OCI-LY7 (cell line): ENCODE results near the gene SH3RF1. TPM values are rescaled to one million over a fixed set of nuclear protein-coding genes. Genes with fewer than 3 reads are reported as not detected.

Source experiments
- BruUV-seq: library from RNA; stranded (reverse); fragments of 400-500 nt; replicated peaks from 2 replicates; lab custom pipeline; 2021; lab: Mats Ljungman, UMichigan
- CTCF ChIA-PET: fragments of 300-600 bp; sonication (Branson Sonifier 250); formaldehyde crosslinking; loops from one replicate; lab custom pipeline; 2022; ENCODE audit warnings: antibody characterized with exemption; ENCODE audit not compliant: unreplicated experiment; lab: Charles Lee
- POLR2A ChIA-PET: fragments of 300-600 bp; sonication (Branson Sonifier 250); formaldehyde crosslinking; loops from one replicate; lab custom pipeline; 2022; ENCODE audit warnings: antibody characterized with exemption; lab: Charles Lee
- DNase-seq: peaks from one replicate; pipeline ENCODE4 v3.0.0-alpha.2; 2015; ENCODE audit warnings: low spot score
- H2AFZ ChIP-seq: fragments of 200-600 bp; sonication (generic), shearing (Covaris generic); 2 replicates; pipeline ENCODE4 v1.6.1; 2014; ENCODE audit warnings: mild to moderate bottlenecking, antibody characterized with exemption, low read length, moderate library complexity
- H3K27ac ChIP-seq: fragments of 200-600 bp; sonication (generic); 2 replicates; pipeline ENCODE4 v1.5.1; 2014; ENCODE audit warnings: mixed run types, low read depth, mild to moderate bottlenecking, moderate library complexity, low read length, inconsistent platforms; ENCODE audit not compliant: poor library complexity, severe bottlenecking
- H3K36me3 ChIP-seq: fragments of 200-600 bp; sonication (generic); 2 replicates; pipeline ENCODE4 v1.6.1; 2014; ENCODE audit warnings: mild to moderate bottlenecking, antibody characterized with exemption, low read length, moderate library complexity, mixed read lengths; ENCODE audit not compliant: insufficient read depth
- H3K4me1 ChIP-seq: fragments of 200-600 bp; sonication (generic); 2 replicates; pipeline ENCODE4 v1.5.1; 2014; ENCODE audit warnings: mild to moderate bottlenecking, low read length; ENCODE audit not compliant: insufficient read depth, poor library complexity, severe bottlenecking
- H3K4me2 ChIP-seq: fragments of 200-600 bp; sonication (generic); 2 replicates; pipeline ENCODE4 v1.6.1; 2014; ENCODE audit warnings: mild to moderate bottlenecking, low read length
- H3K4me3 ChIP-seq: fragments of 200-600 bp; sonication (generic); 2 replicates; pipeline ENCODE4 v1.5.1; 2014; ENCODE audit warnings: mild to moderate bottlenecking, low read depth, low read length; ENCODE audit not compliant: poor library complexity, severe bottlenecking
- H3K79me2 ChIP-seq: fragments of 200-600 bp; sonication (generic); 2 replicates; pipeline ENCODE4 v1.6.1; 2016; ENCODE audit warnings: low read depth, mild to moderate bottlenecking, low read length, moderate library complexity, mixed read lengths; ENCODE audit not compliant: insufficient read depth
- H3K9me2 ChIP-seq: fragments of 200-600 bp; sonication (generic); 2 replicates; pipeline ENCODE4 v1.6.1; 2016; ENCODE audit warnings: mild to moderate bottlenecking, low read length, mixed read lengths; ENCODE audit not compliant: insufficient read depth
- H3K9me3 ChIP-seq: fragments of 200-600 bp; sonication (generic); 2 replicates; pipeline ENCODE4 v1.6.1; 2014; ENCODE audit warnings: mild to moderate bottlenecking, mixed run types, low read length, mixed read lengths
- H4K20me1 ChIP-seq: fragments of 200-600 bp; sonication (generic); 2 replicates; pipeline ENCODE4 v1.6.1; 2014; ENCODE audit warnings: mild to moderate bottlenecking, antibody characterized with exemption, low read length, moderate library complexity, mixed read lengths; ENCODE audit not compliant: insufficient read depth
- EZH2phosphoT487 ChIP-seq: fragments of 200-600 bp; sonication (generic); IDR thresholded peaks from 2 replicates; pipeline ENCODE4 v1.6.1; 2018; ENCODE audit warnings: low read depth, borderline replicate concordance, mild to moderate bottlenecking, mixed run types, antibody characterized with exemption, low read length, moderate library complexity, mixed read lengths
- intact Hi-C: fragments of 100-400 bp; cut with micrococcal nuclease; formaldehyde crosslinking; loops from one replicate; pipeline ENCODE4 v1.10.0; 2022; ENCODE audit not compliant: unreplicated experiment
- total RNA-seq, 2 experiments: library from RNA; depleted of rRNA in 1 of 2; stranded (reverse); fragments of >200 nt in 1 of 2; shearing (Covaris generic) in 1 of 2; gene quantifications; 2 replicates each; pipeline ENCODE4 v1.2.3, GENCODE V29; 2014 to 2022
- TF ChIP-seq, protein P1 (sequence below): fragments of 200-600 bp; sonication (generic); conservative IDR thresholded peaks from 2 replicates; pipeline ENCODE4 v1.5.1; 2014; ENCODE audit warnings: mild to moderate bottlenecking, antibody characterized with exemption, low read length, moderate library complexity, mixed read lengths

The SH3RF1 gene
- total RNA-seq, 2 experiments from 2014 or later = not detected

DNA sequence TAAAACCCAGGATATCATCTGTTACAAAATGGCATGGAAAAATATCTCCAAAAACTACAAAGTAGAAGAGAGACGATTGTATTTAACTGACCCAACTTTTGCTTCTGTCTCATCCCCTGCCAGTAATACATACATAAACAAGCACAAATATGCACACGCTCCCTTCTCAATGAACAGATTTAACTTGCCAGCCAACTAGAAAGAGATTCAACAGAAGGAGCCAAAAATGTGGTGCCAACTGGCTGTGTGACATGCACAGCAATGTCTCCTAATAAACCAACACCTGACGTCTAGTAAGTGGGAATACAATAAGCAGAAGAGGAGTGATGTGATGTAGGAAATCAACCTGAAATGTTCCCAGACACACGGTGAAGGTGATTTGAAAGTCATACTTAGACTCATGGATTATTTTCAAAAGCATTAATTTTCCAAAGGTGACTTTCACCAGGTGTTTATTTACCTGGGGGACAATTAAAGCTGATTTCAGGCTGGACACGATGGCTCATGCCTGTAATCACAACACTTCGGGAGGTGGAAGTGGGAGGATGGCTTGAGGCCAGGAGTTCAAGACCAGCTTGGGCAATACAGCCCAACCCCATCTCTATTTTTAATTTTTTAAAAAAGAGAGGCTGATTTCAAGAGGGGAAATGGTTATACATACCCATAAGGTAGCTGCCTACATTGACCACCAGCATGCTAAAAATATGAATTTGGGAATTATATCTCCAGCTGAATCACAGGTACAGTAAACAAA is 33.7 kb downstream of the SH3RF1 start:
- no peak for DNase-seq
- H3K79me2 ChIP-seq = no peaks in the 10 kb centered on the region

DNA sequence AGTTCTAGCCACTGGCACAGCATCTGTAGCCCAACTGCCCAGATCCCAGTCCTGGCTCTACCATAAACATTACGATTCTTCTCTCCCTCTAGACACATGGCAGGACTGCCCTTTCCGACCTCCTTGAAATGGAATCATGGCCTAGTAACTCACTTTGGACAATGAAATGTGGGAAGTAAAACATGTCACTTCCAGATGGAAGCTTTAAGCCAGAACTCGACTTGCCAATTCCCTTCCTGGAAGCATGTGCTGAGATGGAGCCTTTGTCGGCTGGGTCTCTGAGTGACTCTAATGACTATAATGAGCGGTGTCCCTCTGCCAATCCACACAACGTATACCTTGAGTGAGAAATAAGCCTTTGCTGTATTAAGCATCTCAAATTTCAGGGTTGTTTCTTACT is 34.7 kb downstream of the SH3RF1 start:
- ChIA-PET POLR2A (no interaction called here), CTCF (no interaction called here)
- H3K79me2 ChIP-seq = no peaks in the 10 kb centered on the region
- no peak for DNase-seq
- H3K4me3 ChIP-seq = no peak overlapping the region
- H3K9me3 ChIP-seq = no peaks in the 10 kb centered on the region
- no peaks in the 10 kb centered on the region for H3K4me1 ChIP-seq
- no TSS peak for BruUV-seq
- no peak for TF ChIP-seq EZH2phosphoT487
- TF ChIP-seq, protein P1, sequence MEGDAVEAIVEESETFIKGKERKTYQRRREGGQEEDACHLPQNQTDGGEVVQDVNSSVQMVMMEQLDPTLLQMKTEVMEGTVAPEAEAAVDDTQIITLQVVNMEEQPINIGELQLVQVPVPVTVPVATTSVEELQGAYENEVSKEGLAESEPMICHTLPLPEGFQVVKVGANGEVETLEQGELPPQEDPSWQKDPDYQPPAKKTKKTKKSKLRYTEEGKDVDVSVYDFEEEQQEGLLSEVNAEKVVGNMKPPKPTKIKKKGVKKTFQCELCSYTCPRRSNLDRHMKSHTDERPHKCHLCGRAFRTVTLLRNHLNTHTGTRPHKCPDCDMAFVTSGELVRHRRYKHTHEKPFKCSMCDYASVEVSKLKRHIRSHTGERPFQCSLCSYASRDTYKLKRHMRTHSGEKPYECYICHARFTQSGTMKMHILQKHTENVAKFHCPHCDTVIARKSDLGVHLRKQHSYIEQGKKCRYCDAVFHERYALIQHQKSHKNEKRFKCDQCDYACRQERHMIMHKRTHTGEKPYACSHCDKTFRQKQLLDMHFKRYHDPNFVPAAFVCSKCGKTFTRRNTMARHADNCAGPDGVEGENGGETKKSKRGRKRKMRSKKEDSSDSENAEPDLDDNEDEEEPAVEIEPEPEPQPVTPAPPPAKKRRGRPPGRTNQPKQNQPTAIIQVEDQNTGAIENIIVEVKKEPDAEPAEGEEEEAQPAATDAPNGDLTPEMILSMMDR = no peak
- no peaks in the 10 kb centered on the region for H3K9me2 ChIP-seq
- no peak overlapping the region for H3K27ac ChIP-seq
- no peak overlapping the region for H3K4me2 ChIP-seq
- H2AFZ ChIP-seq = no peak overlapping the region
- no peaks in the 10 kb centered on the region for H4K20me1 ChIP-seq
- no peaks in the 10 kb centered on the region for H3K36me3 ChIP-seq
- intact Hi-C loops = no loop called here

More for the DNA sequence above, 33.7 kb downstream of the SH3RF1 start:
- BruUV-seq = no TSS peak
- Histone ChIP-seq H3K4me3 (no peak overlapping the region), H3K36me3 (no peaks in the 10 kb centered on the region), H2AFZ (no peak overlapping the region), H3K4me1 (no peaks in the 10 kb centered on the region), H3K27ac (no peak overlapping the region), H3K4me2 (no peak overlapping the region), H3K9me3 (no peaks in the 10 kb centered on the region), H4K20me1 (no peaks in the 10 kb centered on the region), H3K9me2 (no peaks in the 10 kb centered on the region)
- ChIA-PET CTCF (no interaction called here), POLR2A (no interaction called here)
- intact Hi-C loops = no loop called here
- TF ChIP-seq, protein P1 = no peak
- TF ChIP-seq EZH2phosphoT487 = no peak

DNA sequence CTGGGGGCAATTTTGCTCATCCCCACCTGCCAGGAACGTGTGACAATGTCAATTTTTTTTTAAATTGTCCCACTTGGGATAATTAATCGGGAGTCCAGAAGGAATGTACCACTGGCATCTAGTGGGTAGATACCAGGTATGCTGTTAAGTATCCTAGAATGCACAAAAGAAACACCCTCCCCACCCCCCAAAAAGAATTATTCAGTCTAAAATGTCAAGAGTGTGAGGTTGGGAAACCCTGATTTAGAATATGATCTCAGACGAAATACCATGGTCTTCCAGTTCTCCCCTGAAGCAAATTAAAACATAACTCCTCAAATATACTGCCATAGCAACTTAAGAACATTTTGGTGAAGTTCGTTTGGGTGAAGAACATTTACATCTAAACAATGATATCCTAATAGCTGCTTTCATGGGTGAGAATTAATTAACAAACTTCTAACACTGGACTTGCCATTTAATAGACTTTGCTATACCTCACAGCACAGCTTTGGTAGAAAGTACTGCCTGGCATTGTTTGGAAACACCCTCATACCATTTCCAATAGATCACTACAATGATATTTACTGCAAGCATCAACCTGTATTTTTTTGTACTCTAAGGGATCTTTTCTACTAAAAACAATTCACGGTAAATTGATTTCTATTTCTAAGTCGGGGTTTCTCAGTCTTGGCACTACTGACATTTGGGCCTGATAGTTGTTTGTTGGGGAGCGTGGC is 36.5 kb downstream of the SH3RF1 start:
- ChIA-PET CTCF (no interaction called here), POLR2A (no interaction called here)
- Histone ChIP-seq H3K4me3 (no peak overlapping the region), H3K36me3 (no peaks in the 10 kb centered on the region), H2AFZ (no peak overlapping the region), H3K9me3 (no peaks in the 10 kb centered on the region), H3K4me2 (no peak overlapping the region), H4K20me1 (no peaks in the 10 kb centered on the region), H3K79me2 (no peaks in the 10 kb centered on the region), H3K4me1 (no peaks in the 10 kb centered on the region), H3K9me2 (no peaks in the 10 kb centered on the region), H3K27ac (no peak overlapping the region)
- TF ChIP-seq EZH2phosphoT487 = no peak
- TF ChIP-seq, protein P1 = no peak
- intact Hi-C loops = no loop called here
- DNase-seq = no peak
- BruUV-seq = no TSS peak
